HEK293T (cell line): ENCODE results near the gene REEP6.

ENCODE experiments used
- CTCF ChIA-PET: fragments of 350-600 bp; formaldehyde crosslinking; extraction: SDS; loops from one replicate; lab custom pipeline; 2021; ENCODE audit warnings: antibody characterized with exemption, inconsistent platforms; lab: Yijun Ruan, JAX
- POLR2A ChIA-PET: fragments of 350-600 bp; formaldehyde crosslinking; extraction: SDS; loops from one replicate; lab custom pipeline; 2020; ENCODE audit warnings: antibody characterized with exemption, inconsistent platforms; lab: Yijun Ruan, JAX
- DNase-seq: peaks from one replicate; pipeline ENCODE4 v3.0.0; 2012; ENCODE audit warnings: mixed read lengths; ENCODE audit errors: extremely low spot score
- ARNT ChIP-seq: fragments of 450-650 bp; IDR thresholded peaks from 2 replicates; pipeline ENCODE4 v1.6.1; 2017; ENCODE audit warnings: mild to moderate bottlenecking
- BHLHE40 ChIP-seq: fragments of 450-650 bp; IDR thresholded peaks from 2 replicates; pipeline ENCODE4 v1.6.1; 2016; ENCODE audit warnings: mild to moderate bottlenecking, moderate library complexity, borderline replicate concordance
- CTBP1 ChIP-seq: fragments of 450-650 bp; IDR thresholded peaks from 2 replicates; pipeline ENCODE4 v1.6.1; 2016; ENCODE audit warnings: borderline replicate concordance
- ELF4 ChIP-seq: fragments of 450-650 bp; IDR thresholded peaks from 2 replicates; pipeline ENCODE4 v1.6.1; 2017; ENCODE audit warnings: antibody characterized with exemption
- FOXA1 ChIP-seq: fragments of 450-650 bp; IDR thresholded peaks from 2 replicates; pipeline ENCODE4 v1.6.1; 2016; ENCODE audit warnings: mild to moderate bottlenecking
- FOXK2 ChIP-seq: fragments of 450-650 bp; IDR thresholded peaks from 2 replicates; pipeline ENCODE4 v1.6.1; 2016; ENCODE audit warnings: mild to moderate bottlenecking
- FOXM1 ChIP-seq: fragments of 450-650 bp; IDR thresholded peaks from 2 replicates; pipeline ENCODE4 v1.6.1; 2017; ENCODE audit warnings: mild to moderate bottlenecking, borderline replicate concordance
- HDGF ChIP-seq: fragments of 450-650 bp; IDR thresholded peaks from 2 replicates; pipeline ENCODE4 v1.6.1; 2017; ENCODE audit warnings: antibody characterized with exemption, borderline replicate concordance
- L3MBTL2 ChIP-seq: fragments of 450-650 bp; conservative IDR thresholded peaks from 2 replicates; pipeline ENCODE4 v1.6.1; 2016; ENCODE audit warnings: mild to moderate bottlenecking
- LEF1 ChIP-seq: fragments of 450-650 bp; IDR thresholded peaks from 2 replicates; pipeline ENCODE4 v1.6.1; 2017; ENCODE audit warnings: mild to moderate bottlenecking, borderline replicate concordance
- NFRKB ChIP-seq: fragments of 450-650 bp; IDR thresholded peaks from 2 replicates; pipeline ENCODE4 v1.6.1; 2016; ENCODE audit warnings: mild to moderate bottlenecking, moderate library complexity
- SP1 ChIP-seq: fragments of 450-650 bp; IDR thresholded peaks from 2 replicates; pipeline ENCODE4 v1.6.1; 2017
- SUZ12 ChIP-seq: fragments of 450-650 bp; IDR thresholded peaks from 2 replicates; pipeline ENCODE4 v1.6.1; 2016; ENCODE audit warnings: mild to moderate bottlenecking
- TARDBP ChIP-seq: fragments of 450-650 bp; IDR thresholded peaks from 2 replicates; pipeline ENCODE4 v1.6.1; 2016
- ZNF384 ChIP-seq: fragments of 450-650 bp; IDR thresholded peaks from 2 replicates; pipeline ENCODE4 v1.6.1; 2016
- TF ChIP-seq, protein P1 (sequence below): fragments of 450-650 bp; IDR thresholded peaks from 2 replicates; pipeline ENCODE4 v1.6.1; 2016

The REEP6 gene

DNA sequence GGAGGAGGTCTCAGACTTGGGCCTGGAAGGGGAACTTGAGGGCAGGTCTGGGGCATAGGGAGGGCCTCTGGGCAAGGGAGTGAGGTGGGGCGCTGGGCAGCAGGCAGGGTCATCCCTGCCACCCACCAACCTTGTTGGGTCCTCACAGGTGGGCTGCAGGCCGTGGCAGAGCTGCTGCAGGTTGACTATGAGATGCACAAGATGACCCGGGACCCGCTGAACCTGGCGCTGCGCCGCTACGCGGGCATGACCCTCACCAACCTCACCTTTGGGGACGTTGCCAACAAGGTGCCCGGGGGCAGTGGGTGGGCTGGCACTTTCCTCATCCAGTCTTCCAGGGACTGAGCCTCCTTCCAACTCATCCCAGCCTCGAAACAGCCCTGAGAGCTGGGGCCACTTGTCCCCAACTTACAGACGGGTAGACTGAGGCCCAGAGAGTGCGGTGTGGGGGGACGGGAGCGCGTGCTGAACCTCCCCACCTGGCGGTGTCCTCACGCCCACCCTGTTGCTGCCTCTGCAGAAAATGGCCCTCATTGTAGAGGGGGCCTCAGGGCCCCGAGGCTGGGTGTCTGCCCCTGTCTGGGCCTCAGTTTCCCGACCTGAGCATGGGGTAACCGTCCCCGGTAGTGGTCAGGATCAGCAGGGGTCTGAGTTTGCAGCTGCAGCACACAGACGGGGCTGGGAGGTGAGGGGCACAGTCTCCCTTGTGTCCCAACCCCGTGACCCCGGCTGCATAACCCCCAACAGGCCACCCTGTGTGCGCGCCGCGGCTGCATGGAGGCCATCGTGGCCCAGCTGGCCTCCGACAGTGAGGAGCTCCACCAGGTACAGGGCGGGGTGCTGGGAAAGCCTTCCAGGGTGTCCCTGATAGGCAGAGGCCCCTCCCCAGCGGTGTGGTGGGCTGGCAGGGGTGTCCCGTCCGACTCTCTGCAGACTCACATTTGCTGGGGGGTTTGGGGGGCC is 30.7 kb upstream of the REEP6 start:
- ChIA-PET CTCF (no interaction called here), POLR2A (no interaction called here)
- no peak for DNase-seq
- TF ChIP-seq FOXA1 (no peak), FOXK2 (no peak), LEF1 (no peak), ARNT (no peak), ELF4 (no peak), NFRKB (no peak), SP1 (no peak), CTBP1 (no peak), L3MBTL2 (no peak), BHLHE40 (no peak), ZNF384 (no peak)
- TF ChIP-seq, protein P1, sequence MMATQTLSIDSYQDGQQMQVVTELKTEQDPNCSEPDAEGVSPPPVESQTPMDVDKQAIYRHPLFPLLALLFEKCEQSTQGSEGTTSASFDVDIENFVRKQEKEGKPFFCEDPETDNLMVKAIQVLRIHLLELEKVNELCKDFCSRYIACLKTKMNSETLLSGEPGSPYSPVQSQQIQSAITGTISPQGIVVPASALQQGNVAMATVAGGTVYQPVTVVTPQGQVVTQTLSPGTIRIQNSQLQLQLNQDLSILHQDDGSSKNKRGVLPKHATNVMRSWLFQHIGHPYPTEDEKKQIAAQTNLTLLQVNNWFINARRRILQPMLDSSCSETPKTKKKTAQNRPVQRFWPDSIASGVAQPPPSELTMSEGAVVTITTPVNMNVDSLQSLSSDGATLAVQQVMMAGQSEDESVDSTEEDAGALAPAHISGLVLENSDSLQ = no peak

DNA sequence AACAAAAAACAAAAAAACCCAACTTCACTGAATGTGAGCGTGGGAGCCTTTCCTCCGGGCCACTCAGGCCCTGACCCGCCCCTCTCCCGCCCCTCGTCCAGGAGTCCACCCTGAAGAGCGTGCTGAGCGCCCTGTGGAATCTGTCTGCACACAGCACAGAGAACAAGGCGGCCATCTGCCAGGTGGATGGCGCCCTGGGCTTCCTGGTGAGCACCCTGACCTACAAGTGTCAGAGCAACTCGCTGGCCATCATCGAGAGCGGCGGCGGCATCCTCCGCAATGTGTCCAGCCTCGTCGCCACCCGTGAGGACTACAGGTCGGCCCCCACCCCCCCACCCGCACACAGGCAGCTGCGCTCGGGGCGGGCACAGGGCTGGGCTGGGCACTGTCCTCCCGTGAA is 29.1 kb upstream of the REEP6 start:
- DNase-seq = no peak
- CTCF ChIA-PET = no interaction called here
- TF ChIP-seq ARNT = no peak
- TF ChIP-seq, protein P1 = no peak
- TF ChIP-seq CTBP1 = no peak
- TF ChIP-seq FOXK2 = no peak
- TF ChIP-seq L3MBTL2 = no peak
- no peak for TF ChIP-seq FOXM1
- no peak for TF ChIP-seq HDGF
- TF ChIP-seq ZNF384 = no peak
- no peak for TF ChIP-seq BHLHE40
- TF ChIP-seq SP1 = no peak
- TF ChIP-seq SUZ12 = no peak
- no peak for TF ChIP-seq ELF4
- TF ChIP-seq NFRKB = no peak
- no peak for TF ChIP-seq FOXA1
- TF ChIP-seq TARDBP = no peak
- no peak for TF ChIP-seq LEF1
- POLR2A ChIA-PET = no interaction called here

DNA sequence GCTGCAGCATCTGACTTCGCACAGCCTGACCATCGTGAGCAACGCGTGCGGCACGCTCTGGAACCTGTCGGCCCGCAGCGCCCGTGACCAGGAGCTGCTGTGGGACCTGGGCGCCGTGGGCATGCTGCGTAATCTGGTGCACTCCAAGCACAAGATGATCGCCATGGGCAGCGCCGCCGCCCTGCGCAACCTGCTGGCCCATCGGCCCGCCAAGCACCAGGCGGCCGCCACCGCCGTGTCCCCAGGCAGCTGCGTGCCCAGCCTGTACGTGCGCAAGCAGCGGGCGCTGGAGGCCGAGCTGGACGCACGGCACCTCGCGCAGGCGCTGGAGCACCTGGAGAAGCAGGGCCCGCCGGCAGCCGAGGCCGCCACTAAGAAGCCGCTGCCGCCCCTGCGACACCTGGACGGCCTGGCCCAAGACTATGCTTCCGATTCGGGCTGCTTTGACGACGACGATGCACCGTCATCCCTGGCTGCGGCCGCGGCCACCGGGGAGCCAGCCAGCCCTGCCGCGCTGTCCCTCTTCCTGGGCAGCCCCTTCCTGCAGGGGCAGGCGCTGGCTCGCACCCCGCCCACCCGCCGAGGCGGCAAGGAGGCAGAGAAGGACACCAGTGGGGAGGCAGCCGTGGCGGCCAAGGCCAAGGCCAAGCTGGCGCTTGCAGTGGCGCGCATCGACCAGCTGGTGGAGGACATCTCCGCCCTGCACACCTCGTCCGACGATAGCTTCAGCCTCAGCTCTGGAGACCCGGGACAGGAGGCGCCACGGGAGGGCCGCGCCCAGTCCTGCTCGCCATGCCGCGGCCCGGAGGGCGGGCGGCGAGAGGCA is 25.6 kb upstream of the REEP6 start:
- POLR2A ChIA-PET = interaction anchor here (1.1 kb wide), 2 partner anchors 20 to 197 kb away, joined by 3 to 4 read pairs; partner anchors contain the start of gene CIRBP
- TF ChIP-seq SUZ12 (no peak), BHLHE40 (no peak), LEF1 (no peak), ELF4 (no peak), SP1 (no peak), FOXM1 (no peak), NFRKB (no peak), TARDBP (no peak), ZNF384 (no peak), ARNT (no peak), CTBP1 (no peak), HDGF (no peak), FOXK2 (no peak), L3MBTL2 (no peak)
- TF ChIP-seq, protein P1 = no peak
- CTCF ChIA-PET = no interaction called here
- no peak for DNase-seq

DNA sequence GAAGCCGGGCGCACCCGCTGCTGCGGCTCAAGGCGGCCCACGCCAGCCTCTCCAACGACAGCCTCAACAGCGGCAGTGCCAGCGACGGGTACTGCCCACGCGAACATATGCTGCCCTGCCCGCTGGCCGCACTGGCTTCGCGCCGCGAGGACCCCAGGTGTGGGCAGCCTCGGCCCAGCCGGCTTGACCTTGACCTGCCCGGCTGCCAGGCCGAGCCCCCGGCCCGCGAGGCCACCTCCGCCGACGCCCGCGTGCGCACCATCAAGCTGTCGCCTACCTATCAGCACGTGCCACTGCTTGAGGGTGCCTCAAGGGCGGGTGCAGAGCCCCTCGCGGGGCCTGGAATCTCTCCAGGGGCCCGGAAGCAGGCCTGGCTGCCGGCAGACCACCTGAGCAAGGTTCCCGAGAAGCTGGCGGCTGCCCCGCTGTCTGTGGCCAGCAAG is 24.9 kb upstream of the REEP6 start:
- DNase-seq = no peak
- CTCF ChIA-PET = no interaction called here
- TF ChIP-seq ELF4 (no peak), CTBP1 (no peak)
- POLR2A ChIA-PET = interaction anchor here (0.8 to 1.1 kb wide), 3 partner anchors 11 to 197 kb away, joined by 3 to 4 read pairs (median 3); partner anchors contain the start of gene CIRBP

DNA sequence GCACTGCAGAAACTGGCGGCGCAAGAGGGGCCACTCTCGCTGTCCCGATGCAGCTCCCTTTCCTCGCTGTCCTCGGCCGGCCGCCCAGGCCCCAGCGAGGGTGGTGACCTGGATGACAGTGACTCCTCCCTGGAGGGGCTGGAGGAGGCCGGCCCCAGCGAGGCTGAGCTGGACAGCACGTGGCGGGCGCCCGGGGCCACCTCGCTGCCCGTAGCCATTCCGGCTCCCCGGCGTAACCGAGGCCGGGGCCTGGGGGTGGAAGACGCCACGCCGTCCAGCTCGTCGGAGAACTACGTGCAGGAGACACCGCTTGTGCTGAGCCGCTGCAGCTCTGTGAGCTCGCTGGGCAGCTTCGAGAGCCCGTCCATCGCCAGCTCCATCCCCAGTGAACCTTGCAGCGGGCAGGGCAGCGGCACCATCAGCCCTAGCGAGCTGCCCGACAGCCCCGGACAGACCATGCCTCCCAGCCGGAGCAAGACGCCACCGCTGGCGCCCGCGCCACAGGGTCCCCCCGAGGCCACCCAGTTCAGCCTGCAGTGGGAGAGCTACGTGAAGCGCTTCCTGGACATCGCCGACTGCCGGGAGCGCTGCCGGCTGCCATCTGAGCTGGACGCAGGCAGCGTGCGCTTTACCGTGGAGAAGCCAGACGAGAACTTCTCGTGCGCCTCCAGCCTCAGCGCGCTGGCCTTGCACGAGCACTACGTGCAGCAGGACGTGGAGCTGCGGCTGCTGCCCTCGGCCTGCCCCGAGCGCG is 24.3 kb upstream of the REEP6 start:
- DNase-seq = no peak
- CTCF ChIA-PET = no interaction called here
- TF ChIP-seq SUZ12 = no peak
- TF ChIP-seq HDGF = no peak
- TF ChIP-seq FOXA1 = no peak
- TF ChIP-seq BHLHE40 = no peak
- TF ChIP-seq FOXM1 = no peak
- TF ChIP-seq L3MBTL2 = no peak
- TF ChIP-seq, protein P1 = no peak
- TF ChIP-seq FOXK2 = no peak
- TF ChIP-seq ZNF384 = no peak
- no peak for TF ChIP-seq SP1
- TF ChIP-seq LEF1 = no peak
- TF ChIP-seq NFRKB = no peak
- no peak for TF ChIP-seq TARDBP
- TF ChIP-seq CTBP1 = no peak
- no peak for TF ChIP-seq ARNT
- TF ChIP-seq ELF4 = no peak
- POLR2A ChIA-PET = interaction anchor here (0.8 to 1.1 kb wide), 3 partner anchors 11 to 198 kb away, joined by 3 to 4 read pairs (median 3); partner anchors contain the start of gene CIRBP
